ENCODE measurements around the gene MYO6. TPM values are rescaled to one million over a fixed set of nuclear protein-coding genes. Genes with fewer than 3 reads are reported as not detected.

Gene MYO6
- total and polyA plus RNA-seq, 2 donors from 2014 or later, result 32.0 to 114 TPM

- intact Hi-C loops (cut with DNase I), result no loop called here
Measured at GRCh38 chr6:75830959-75831885, 82.2 kb downstream of the MYO6 start.

GRCh38 chr6:75834447-75834846 is 85.4 kb downstream of the MYO6 start:
- DNase-seq, result no peak
- TF ChIP-seq, protein P1, sequence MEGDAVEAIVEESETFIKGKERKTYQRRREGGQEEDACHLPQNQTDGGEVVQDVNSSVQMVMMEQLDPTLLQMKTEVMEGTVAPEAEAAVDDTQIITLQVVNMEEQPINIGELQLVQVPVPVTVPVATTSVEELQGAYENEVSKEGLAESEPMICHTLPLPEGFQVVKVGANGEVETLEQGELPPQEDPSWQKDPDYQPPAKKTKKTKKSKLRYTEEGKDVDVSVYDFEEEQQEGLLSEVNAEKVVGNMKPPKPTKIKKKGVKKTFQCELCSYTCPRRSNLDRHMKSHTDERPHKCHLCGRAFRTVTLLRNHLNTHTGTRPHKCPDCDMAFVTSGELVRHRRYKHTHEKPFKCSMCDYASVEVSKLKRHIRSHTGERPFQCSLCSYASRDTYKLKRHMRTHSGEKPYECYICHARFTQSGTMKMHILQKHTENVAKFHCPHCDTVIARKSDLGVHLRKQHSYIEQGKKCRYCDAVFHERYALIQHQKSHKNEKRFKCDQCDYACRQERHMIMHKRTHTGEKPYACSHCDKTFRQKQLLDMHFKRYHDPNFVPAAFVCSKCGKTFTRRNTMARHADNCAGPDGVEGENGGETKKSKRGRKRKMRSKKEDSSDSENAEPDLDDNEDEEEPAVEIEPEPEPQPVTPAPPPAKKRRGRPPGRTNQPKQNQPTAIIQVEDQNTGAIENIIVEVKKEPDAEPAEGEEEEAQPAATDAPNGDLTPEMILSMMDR (IDR thresholded peaks at IDR 0.05; ENCODE audit: borderline replicate concordance, extremely low read depth, insufficient read depth), result no peak
- FAIRE-seq, result no peak
- H3K9ac ChIP-seq (ENCODE audit: low read length in 3 of 3), result no peak overlapping the region
- no peaks in the 10 kb centered on the region for H3K27me3 ChIP-seq (ENCODE audit: control insufficient read depth, insufficient read depth, low read length)
- peaks cover 0 to 24% (median 12%) of the 10 kb centered on the region in 3 donors for H3K36me3 ChIP-seq (ENCODE audit: control insufficient read depth in 2 of 3, insufficient read depth in 3 of 3, low read length in 3 of 3)
- no peak overlapping the region for H3K27ac ChIP-seq (ENCODE audit: low read depth in 2 of 2, low read length in 2 of 2)
- no peaks in the 10 kb centered on the region for H3K9me3 ChIP-seq (ENCODE audit: control insufficient read depth in 2 of 3, insufficient read depth in 1 of 3, low read length in 3 of 3)
- intact Hi-C loops (cut with DNase I), result no loop called here
- H3K4me3 ChIP-seq (ENCODE audit: low read length in 3 of 3), result no peak overlapping the region
- no peaks in the 10 kb centered on the region for H3K4me1 ChIP-seq (ENCODE audit: control insufficient read depth in 2 of 3, insufficient read depth in 2 of 3, low read depth in 1 of 3, low read length in 3 of 3)

More at GRCh38 chr6:75830959-75831885, 82.2 kb downstream of the MYO6 start:
- DNase-seq (no peak), FAIRE-seq (no peak)
- no peaks in the 10 kb centered on the region for H3K27me3 ChIP-seq (ENCODE audit: control insufficient read depth, insufficient read depth, low read length)
- H3K36me3 ChIP-seq (ENCODE audit: control insufficient read depth in 2 of 3, insufficient read depth in 3 of 3, low read length in 3 of 3), result peaks cover 0 to 26% (median 11%) of the 10 kb centered on the region in 3 donors
- H3K9ac ChIP-seq (ENCODE audit: low read length in 3 of 3), result no peak overlapping the region
- H3K27ac ChIP-seq (ENCODE audit: low read depth in 2 of 2, low read length in 2 of 2), result no peak overlapping the region
- no peaks in the 10 kb centered on the region for H3K4me1 ChIP-seq (ENCODE audit: control insufficient read depth in 2 of 3, insufficient read depth in 2 of 3, low read depth in 1 of 3, low read length in 3 of 3)
- no peak overlapping the region for H3K4me3 ChIP-seq (ENCODE audit: low read length in 3 of 3)
- no peaks in the 10 kb centered on the region for H3K9me3 ChIP-seq (ENCODE audit: control insufficient read depth in 2 of 3, insufficient read depth in 1 of 3, low read length in 3 of 3)
- TF ChIP-seq, protein P1 (IDR thresholded peaks at IDR 0.05; ENCODE audit: borderline replicate concordance, extremely low read depth, insufficient read depth), result no peak

DNA sequence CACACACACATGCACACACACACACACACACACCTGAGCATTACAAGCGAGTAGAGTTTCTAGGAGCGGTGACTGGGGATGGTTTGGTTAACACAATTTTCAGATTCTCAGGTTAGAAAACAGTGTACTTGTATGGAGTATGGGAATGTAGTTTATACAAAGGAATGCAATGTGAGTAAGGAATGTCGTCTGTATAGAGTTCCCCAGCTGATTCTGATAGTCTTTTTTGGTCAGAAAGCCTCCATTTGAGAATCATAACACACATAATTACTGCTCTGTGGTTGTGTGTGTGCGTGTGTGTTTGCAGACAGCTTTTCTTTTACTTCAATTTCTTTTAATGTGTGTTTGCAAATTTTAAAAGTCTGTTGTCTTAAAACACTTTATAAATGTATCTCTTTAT is 93.2 kb downstream of the MYO6 start:
- TF ChIP-seq, protein P1 (IDR thresholded peaks at IDR 0.05; ENCODE audit: borderline replicate concordance, extremely low read depth, insufficient read depth), result no peak
- no peaks in the 10 kb centered on the region for H3K9me3 ChIP-seq (ENCODE audit: control insufficient read depth in 2 of 3, insufficient read depth in 1 of 3, low read length in 3 of 3)
- H3K36me3 ChIP-seq (ENCODE audit: control insufficient read depth in 2 of 3, insufficient read depth in 3 of 3, low read length in 3 of 3), result peaks cover 2 to 20% (median 2%) of the 10 kb centered on the region in 3 donors
- intact Hi-C loops (cut with DNase I), result no loop called here
- H3K27ac ChIP-seq (ENCODE audit: low read depth in 2 of 2, low read length in 2 of 2), result no peak overlapping the region
- no peak overlapping the region for H3K9ac ChIP-seq (ENCODE audit: low read length in 3 of 3)
- no peak overlapping the region for H3K4me3 ChIP-seq (ENCODE audit: low read length in 3 of 3)
- FAIRE-seq, result no peak
- no peaks in the 10 kb centered on the region for H3K4me1 ChIP-seq (ENCODE audit: control insufficient read depth in 2 of 3, insufficient read depth in 2 of 3, low read depth in 1 of 3, low read length in 3 of 3)
- no peak for DNase-seq
- no peaks in the 10 kb centered on the region for H3K27me3 ChIP-seq (ENCODE audit: control insufficient read depth, insufficient read depth, low read length)

Measured in kidney (tissue), 14 donors.